ENCODE measurements around the gene ARMC6.

The ARMC6 gene

DNA sequence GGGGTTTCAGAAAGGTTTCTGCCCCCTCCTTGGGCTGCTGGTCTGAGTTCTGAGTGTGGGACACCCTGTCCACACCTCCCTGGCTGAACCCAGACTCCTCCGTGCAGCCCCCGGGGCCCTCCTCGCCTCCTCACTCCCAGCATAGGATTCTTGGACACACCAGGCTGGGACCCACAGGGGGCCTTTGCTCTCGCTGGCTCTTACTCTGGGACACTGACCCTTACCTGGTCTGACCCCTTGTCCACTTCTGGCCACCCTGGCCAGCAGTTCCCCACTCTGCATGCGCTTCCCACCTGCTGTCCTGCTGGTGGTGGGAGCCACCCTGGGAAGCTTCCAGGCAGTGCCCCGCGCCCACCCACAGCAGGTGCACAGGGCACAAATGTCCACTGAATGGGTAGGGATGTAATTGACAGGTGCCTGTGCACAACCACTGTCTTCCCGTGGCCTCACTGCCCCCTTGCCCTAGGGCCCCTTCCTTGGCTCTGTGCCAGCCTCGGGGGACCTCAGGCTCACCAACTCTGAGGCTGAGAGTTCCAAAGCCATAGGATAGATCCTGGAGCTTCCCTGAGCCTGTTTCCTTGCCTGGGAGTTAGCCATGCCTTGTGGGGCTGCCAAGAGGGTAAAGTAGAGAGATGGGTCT is 23.4 kb downstream of the ARMC6 start:
- DNase-seq, result no peak

DNA sequence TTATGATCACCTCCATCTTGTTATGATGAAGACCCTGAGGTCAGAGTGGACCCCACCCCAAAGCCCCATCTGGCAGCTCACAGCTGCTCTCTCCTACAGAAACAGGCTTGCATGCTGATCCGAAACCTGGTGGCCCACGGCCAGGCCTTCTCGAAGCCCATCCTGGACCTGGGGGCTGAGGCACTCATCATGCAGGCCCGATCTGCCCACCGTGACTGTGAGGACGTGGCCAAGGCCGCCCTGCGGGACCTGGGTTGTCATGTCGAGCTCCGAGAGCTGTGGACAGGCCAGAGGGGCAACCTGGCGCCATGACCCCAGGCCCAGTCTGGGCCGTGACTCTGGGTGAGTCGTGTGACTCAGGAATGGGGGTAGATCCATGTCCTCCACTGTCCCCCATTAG is 23.9 kb downstream of the ARMC6 start:
- DNase-seq, result no peak

DNA sequence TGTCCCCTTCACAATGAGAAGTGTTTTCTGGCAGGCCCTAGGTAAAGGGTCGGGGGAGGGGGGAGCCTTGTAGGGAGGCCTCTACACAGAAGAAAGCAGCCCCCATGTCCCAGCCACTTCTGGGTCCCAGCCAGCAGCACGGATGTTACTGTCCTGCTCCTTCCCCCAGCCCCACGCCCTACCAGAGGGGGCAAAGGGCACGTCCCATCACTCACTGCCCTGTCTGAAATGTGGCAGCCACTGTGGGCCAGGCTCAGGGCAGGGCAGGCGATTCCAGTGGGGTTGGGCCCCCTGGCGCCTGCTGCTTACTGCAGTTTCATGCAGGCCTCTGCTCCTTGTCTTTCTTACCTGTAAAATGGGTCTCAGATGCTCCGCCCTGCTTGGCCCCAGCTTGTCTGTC is 24.3 kb downstream of the ARMC6 start:
- no peak for DNase-seq

GRCh38 chr19:19059018-19059836 is 25.8 kb downstream of the ARMC6 start:
- no peak for DNase-seq

DNA sequence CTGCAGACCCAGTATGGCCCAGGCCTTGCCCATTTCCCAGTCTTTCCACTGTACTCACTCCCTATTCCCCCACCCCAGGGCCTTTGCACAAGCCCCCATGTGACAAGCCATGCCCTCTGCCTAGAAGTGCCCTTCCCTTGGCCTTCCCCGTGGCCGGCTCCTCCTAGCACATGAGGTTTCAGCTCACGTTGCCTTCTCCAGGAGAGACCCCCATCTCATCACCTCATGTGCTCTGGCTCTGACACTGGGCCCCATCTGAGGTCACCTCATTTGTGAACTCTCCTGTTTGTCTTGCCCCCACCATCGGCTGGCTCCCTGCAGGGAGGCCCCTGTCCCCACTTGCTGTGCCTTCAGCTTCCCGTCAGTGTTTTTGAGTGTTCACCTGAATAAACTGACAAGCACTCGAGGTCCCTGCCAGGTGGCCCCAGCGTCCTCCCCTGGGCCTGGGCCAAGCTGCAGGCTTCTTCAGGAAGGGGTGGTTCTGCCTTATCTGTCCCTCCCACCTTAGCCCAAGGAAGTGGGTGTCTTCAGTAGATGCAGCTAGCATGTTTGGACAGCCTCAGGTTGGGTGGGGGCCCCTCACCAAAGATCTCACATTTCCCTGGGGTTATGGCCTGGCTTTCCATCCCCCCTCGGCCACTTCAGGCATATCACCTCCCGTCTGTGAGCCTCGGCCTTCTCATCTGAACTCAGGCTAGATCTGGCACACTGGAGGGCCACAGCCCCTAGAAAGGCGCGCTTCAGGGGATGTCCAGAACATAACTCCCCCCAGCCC is 26.6 kb downstream of the ARMC6 start:
- no peak for DNase-seq

DNA sequence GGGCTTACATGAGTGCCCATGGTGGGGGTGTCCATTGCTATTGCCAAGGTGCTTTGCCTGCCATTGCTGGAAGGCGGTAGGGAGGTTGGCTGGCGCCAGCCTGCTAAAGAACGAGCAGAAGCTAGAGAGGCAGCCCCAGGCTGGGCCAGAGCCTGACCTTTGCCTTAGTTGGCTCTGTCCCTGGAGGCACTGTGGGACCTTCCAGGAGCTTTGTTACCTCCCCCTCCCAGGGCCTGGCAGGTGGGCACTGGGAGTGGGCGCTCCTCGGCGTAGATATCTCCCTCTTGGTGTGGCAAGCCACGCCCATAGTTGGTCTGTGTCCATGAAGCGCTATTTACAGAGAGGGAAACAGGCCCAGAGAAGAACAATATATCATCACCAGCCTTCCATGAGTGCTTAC is 28.1 kb downstream of the ARMC6 start:
- no peak for DNase-seq

DNA sequence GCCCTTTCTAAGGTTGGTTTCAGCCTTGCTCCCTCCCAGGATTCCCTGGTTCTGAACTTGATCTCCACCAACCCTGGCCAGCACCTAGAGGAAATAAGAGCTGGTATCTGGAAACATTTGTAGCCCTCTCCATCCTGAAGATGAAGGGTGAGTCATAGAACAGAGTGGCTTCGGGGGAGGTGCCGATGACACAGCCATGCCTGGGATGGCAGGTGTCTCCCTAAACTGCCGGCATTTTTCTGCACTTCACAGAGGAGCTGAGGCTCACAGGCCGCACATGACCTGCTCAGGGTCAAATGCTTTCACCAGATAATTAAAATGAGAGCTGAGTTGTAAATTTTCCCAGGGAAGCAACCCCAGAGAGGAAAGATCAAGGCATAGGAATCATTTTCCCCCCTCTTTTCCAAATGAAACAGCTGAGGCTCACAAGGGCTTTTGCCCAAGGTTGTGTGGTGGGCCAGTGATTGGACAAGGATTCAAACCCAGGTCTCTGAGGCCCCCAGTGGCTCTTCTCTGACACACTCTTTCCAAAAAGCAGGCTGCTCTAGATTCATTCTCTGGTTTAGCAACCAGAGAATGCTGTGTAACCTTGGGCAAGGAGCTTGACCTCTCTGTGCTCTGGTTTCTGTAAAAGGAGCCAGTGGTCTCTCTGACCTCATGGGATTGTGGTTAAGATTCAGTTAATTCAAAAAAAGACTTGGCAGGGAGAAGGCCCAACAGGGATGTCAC is 29.2 kb downstream of the ARMC6 start:
- DNase-seq, result peak; percentile 52

GRCh38 chr19:19063183-19064097 is 30.0 kb downstream of the ARMC6 start, which contains the start of gene SLC25A42:
SLC25A42 (plus strand) TSS chr19:19063994; CDS start chr19:19096125, 32,131 bp downstream.
- peak; percentile 99 for DNase-seq

- no peak for DNase-seq
Observed at GRCh38 chr19:19064098-19064722, 30.8 kb downstream of the ARMC6 start.

- peak; percentile 56 for DNase-seq
Observed at GRCh38 chr19:19064811-19065745, 31.7 kb downstream of the ARMC6 start.

GRCh38 chr19:19067276-19068072 is 34.1 kb downstream of the ARMC6 start:
- no peak for DNase-seq

DNA sequence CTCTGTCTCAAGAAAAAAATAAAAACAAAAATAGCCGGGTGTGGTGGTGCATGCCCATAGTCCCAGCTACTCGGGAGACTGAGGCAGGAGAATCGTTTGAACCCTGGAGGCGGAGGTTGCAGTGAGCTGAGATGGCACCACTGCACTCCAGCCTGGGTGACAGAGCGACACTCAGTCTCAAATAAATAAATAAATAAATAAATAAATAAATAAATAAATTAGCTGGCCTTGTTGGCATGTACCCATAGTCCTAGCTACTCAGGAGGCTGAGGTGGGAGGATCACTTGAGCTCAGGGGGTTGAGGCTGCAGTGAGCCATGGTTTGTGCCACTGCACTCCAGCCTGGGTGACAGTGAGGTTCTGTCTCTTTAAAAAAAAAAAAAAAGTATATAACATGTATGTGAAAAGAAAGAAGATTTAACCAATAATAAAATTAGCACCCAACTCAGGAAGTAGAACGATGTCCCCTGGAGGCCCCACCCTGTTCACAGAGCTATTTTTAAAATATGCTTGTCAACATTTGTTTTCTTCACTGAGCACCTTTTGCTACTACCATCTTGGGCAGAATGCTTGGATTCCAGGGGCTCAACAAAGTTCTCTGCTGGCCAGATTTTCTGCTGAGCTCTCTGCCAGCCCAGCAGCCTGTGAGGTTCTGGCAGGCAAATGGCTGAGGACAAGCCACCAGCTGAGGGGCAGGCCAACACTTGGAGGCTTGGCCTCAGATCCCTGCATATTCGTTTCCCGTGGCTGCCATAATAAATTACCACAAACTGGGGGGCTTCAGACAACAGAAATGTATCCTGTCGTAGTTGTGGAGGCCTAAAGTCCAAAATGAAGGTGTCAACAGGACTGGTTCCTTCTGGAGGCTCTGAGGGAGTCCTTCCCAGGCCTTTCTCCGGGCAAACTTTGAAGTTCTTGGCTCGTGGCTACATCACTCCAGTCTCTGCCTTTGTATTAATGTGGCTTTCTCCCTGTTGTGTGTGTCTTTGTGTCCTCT is 35.6 kb downstream of the ARMC6 start:
- DNase-seq, result no peak

- DNase-seq, result no peak
Observed at GRCh38 chr19:19071897-19072296, 38.5 kb downstream of the ARMC6 start.

DNA sequence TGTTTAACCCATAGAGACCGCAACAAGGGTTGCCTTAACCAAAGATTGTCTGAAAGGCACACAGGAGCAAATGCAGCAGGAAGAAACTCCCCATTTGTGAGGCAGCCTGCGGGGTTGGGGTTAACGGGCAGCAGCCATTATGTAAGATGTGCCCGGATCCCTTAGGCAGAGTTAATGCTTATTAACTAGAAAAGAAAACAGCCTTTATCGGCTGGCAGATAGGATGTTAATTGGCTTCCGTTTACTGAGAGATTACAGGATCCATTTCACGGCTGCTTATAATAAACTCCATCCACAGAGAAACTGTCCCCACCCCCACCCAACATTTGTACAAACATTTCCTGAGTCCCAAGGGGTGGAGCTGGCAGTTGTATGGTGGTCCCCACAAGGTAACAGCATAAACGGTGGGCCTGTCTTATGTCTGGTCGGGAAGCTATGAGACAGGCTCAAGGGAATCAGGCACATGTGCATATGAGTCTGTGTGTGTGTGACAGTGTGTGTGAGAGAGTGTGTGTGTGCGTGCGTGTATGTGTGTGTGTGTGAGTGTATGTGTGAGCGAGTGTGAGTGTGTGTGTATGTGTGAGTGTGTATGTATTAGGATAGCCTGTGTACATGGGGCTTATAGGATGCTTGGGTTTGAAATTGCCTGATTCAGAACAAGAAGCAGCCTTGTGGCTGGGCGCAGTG is 40.9 kb downstream of the ARMC6 start:
- no peak for DNase-seq

DNA sequence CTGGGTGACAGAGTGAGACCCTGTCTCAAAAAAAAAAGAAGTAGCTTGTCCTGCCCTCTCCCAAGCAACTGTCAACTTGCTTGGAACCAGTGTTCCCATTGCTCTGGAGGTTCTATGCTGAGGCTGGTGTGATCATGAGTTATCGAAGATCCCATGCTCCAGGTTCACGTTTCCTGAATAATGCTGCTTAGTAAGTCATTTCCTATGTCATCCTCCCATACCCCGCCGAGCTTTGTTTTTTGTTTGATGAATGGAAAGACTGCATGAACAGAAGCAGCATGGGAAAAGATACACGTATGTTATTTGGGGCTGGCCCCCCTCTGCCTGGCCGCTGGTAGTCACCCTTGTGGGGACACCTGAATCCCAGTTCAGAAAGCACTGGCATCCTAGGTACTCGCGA is 41.7 kb downstream of the ARMC6 start:
- DNase-seq, result no peak

DNA sequence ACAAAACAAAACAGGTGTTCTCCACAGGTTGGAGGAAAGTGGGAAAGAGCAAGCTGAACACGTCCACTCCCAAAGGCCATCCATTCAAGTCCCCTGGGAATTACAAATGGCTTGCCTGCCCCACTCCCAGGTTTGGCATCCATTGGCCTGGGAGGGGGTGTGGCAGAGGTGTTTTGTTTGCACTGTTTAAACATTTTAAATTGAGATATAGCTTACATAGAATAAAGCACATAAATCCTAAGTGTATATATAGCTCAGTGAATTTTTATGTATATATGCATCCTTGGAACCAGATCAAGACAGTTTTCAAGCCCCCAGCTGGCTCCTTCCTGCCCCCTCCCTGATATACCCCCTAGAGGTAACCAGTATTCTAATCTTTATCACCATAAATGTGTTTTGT is 43.1 kb downstream of the ARMC6 start:
- DNase-seq, result no peak

GRCh38 chr19:19077103-19077502 is 43.7 kb downstream of the ARMC6 start:
- no peak for DNase-seq
